HG02798 (cell line): ENCODE data around the gene P3H1.
A peak's percentile ranks its signal among the peaks of the same experiment; 100 is the strongest.
"Not testable (repeated sequence)": the region's sequence is repeated elsewhere in the genome, so short reads cannot be mapped to it uniquely, and the experiment has no call there.

Experiments used
- ATAC-seq: cut with Tn5 transposase; IDR thresholded peaks from one replicate; pipeline ENCODE4 v1.9.1; 2021; ENCODE audit warnings: mild to moderate bottlenecking; ENCODE audit not compliant: unreplicated experiment, poor library complexity

Gene P3H1

GRCh38 chr1:42773420-42773819 lies 6.6 kb upstream of the P3H1 start:
- no peak for ATAC-seq

GRCh38 chr1:42769811-42770210 lies 3.0 kb upstream of the P3H1 start:
- ATAC-seq = no peak

- ATAC-seq = no peak
These were observed 1.3 kb upstream of the P3H1 start for GRCh38 chr1:42768172-42768571.

- ATAC-seq = no peak
These were observed 727 bp upstream of the P3H1 start for GRCh38 chr1:42767510-42768000.

- ATAC-seq = peak; percentile 16
These were observed 742 bp downstream of the P3H1 start for GRCh38 chr1:42765832-42766740.

GRCh38 chr1:42765269-42765668 lies 1.6 kb downstream of the P3H1 start:
- no peak for ATAC-seq

- ATAC-seq = no peak
These were observed 4.6 kb downstream of the P3H1 start for GRCh38 chr1:42762269-42762668.

- ATAC-seq = no peak
These were observed 5.3 kb downstream of the P3H1 start for GRCh38 chr1:42761567-42761966.

- ATAC-seq = no peak
These were observed 7.7 kb downstream of the P3H1 start for GRCh38 chr1:42759114-42759513.

GRCh38 chr1:42758641-42759040 lies 8.2 kb downstream of the P3H1 start:
- no peak for ATAC-seq

- no peak for ATAC-seq
These were observed 8.9 kb downstream of the P3H1 start for GRCh38 chr1:42757892-42758275.

- no peak for ATAC-seq
These were observed 9.6 kb downstream of the P3H1 start for GRCh38 chr1:42756956-42757891.

- no peak for ATAC-seq
These were observed 13.8 kb downstream of the P3H1 start for GRCh38 chr1:42753070-42753469.

- no peak for ATAC-seq
These were observed 14.5 kb downstream of the P3H1 start for GRCh38 chr1:42752284-42752683.

GRCh38 chr1:42751511-42752070 lies 15.2 kb downstream of the P3H1 start:
- ATAC-seq = not testable (repeated sequence)

GRCh38 chr1:42750041-42750440 lies 16.8 kb downstream of the P3H1 start:
- no peak for ATAC-seq

GRCh38 chr1:42748461-42749410 lies 18.1 kb downstream of the P3H1 start:
- ATAC-seq = no peak

- ATAC-seq = no peak
These were observed 18.8 kb downstream of the P3H1 start for GRCh38 chr1:42748021-42748420.

- ATAC-seq = no peak
These were observed 19.7 kb downstream of the P3H1 start for GRCh38 chr1:42747125-42747524.
